ENCODE results near the gene NPFFR2. TPM values are rescaled to one million over a fixed set of nuclear protein-coding genes. Genes with fewer than 3 reads are reported as not detected.

The NPFFR2 gene
- total RNA-seq, 4 donors from 2014 or later = not detected

DNA sequence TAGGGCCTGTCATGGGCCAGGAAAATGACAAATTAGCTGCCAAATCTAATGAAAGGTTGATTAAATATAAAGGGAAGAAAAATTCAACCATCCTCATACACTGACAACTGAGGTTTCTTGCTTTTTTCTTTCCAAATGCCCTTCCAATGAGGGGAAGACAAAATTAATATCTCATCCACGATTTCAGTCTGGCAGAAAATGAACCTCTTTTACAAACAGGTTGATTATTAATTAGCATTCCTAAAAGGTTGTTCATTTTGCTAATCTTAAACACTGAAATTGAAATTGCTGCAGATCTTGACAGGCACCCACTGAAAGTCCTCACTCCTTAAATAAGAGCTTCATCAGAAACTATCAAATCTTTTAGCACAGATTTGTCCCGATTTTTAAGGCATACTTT is 45.5 kb downstream of the NPFFR2 start:
- TF ChIP-seq, protein P1, sequence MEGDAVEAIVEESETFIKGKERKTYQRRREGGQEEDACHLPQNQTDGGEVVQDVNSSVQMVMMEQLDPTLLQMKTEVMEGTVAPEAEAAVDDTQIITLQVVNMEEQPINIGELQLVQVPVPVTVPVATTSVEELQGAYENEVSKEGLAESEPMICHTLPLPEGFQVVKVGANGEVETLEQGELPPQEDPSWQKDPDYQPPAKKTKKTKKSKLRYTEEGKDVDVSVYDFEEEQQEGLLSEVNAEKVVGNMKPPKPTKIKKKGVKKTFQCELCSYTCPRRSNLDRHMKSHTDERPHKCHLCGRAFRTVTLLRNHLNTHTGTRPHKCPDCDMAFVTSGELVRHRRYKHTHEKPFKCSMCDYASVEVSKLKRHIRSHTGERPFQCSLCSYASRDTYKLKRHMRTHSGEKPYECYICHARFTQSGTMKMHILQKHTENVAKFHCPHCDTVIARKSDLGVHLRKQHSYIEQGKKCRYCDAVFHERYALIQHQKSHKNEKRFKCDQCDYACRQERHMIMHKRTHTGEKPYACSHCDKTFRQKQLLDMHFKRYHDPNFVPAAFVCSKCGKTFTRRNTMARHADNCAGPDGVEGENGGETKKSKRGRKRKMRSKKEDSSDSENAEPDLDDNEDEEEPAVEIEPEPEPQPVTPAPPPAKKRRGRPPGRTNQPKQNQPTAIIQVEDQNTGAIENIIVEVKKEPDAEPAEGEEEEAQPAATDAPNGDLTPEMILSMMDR (IDR thresholded peaks at IDR 0.05; ENCODE audit: low read depth) = no peak

DNA sequence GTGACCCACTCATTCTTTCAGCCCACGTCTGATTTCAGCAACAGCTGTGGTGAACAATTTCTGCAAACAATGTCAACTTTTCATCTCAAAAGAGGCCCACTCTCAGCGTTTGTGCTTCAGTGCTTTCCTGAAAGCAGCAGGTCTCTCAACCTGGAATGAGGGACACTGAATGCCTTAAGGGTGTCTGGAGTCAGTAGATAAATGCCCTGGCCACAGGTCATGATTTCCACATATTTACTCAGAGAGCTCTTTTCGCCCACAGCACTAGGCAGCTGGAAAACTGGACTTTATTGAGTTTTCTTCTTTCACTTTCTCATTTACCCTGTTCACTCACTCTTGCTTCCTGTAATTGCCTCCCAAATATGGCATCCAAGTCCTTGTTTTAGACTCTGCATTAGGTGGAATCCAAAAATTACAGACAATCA is 52.8 kb downstream of the NPFFR2 start:
- TF ChIP-seq, protein P1 (IDR thresholded peaks at IDR 0.05; ENCODE audit: low read depth) = no peak

DNA sequence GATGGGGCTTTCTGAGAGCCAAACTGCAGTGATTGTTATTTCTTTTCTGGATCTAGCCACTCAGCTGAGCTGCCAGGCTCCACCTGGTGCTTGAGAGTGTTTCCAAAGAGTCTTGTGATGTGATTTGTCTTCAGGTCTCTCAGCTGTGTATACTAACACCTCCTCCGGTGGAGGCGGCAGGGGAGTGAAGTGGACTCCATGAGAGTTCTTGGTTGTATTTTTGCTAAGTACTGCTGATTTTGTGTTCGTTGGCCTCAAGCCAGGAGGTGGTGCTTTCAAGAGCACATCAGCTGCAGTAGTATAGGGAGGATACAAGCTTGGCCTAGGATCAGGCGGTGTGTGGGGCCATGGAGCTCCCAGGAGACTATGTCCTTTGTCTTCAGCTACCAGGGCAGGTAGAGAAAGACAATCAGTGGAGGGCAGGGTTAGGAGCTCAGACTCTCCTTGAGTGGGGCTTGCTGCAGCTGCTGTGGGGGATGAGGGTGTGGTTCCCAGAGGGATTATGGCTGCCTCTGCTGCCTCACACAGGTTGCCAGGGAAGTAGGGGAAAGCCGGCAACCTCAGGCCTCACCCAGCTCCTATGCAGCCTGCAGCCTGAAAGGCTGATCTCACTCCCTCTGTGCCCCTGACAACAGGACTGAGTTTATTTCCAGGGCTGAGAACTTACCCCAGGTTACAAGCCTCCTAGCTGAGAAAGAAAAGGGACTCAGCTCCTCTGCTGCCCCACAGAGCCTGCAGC is 62.4 kb downstream of the NPFFR2 start:
- TF ChIP-seq, protein P1 (IDR thresholded peaks at IDR 0.05; ENCODE audit: low read depth) = no peak

DNA sequence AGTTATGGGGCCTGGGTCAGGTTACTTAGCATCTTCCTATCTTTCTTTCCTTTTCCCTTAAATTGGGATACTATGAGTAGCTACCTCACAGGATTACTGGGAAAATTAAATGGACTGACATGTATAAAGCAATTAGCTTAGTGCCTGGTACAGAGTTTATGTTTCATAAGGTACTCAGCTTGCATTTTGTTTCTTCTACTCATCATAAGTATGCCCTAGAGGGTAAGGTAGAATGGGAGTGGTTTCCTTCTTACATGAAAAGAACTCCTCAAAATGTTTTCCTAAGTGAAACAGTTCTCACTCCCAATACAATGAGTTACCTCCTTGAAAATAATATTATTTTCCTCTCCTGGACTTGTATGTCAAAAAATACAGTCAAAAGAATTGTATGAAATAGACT is 75.7 kb downstream of the NPFFR2 start:
- TF ChIP-seq, protein P1 (IDR thresholded peaks at IDR 0.05; ENCODE audit: low read depth) = no peak

DNA sequence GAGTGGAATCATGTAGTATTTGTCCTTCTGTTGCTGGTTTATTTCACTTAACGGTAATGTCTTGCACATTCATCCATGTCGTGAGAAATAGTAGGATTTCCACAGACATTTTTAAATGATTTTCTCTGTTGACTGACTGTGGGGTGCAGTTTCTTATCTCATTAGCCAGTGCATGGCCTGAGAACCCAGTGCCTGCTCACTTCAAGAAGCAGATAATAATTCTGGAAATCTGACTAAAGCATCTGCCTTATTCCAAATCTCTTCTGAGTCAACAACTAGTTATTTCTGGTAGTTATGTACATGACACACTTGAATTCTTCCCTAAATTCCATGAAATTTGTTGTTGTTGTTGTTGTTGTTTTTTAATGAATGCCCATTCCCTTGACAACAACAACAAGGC is 77.6 kb downstream of the NPFFR2 start:
- TF ChIP-seq, protein P1 (IDR thresholded peaks at IDR 0.05; ENCODE audit: low read depth) = no peak

DNA sequence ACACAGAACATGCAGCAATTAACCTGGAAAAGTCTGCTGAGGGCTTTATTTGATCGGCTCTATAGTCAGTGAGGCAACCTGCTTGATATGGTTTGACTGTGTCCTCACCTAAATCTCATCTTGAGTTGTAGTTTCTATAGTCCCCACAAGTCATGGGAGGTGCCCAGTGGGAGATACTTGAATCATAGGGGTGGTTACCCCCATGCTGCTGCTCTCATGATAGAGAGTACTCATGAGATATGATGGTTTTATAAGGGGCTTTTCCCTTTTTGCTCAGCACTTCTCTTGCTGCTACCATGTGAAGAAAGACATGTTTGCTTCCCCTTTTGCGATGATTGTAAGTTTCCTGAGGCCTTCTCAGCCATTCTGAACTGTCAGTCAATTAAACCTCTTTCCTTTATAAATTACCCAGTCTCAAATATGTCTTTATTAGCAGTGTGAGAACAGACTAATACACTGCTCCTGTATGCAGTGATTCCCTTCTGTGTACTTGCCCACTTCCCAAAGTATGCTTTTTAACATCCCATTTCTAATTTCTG is 78.2 kb downstream of the NPFFR2 start:
- TF ChIP-seq, protein P1 (IDR thresholded peaks at IDR 0.05; ENCODE audit: low read depth) = no peak

DNA sequence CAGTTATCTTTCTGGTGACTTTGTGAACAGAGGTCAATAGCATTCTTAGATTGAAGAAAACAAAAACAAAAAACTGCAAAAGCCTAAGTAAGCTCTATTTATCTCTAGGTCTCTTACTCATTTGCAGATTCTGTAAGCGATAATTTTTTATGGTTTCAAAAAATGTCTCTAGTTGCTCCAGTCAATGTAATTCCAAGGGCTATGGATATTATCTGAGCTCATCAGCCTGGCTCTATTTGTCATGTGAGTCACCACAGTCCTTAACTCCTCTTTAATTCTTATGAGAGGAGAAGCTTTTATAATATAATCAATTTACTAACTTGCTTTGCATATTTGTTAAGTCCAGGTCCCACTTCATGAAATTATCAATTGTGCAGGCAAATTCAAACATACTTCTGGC is 79.1 kb downstream of the NPFFR2 start:
- TF ChIP-seq, protein P1 (IDR thresholded peaks at IDR 0.05; ENCODE audit: low read depth) = no peak

Measured in subcutaneous adipose tissue (tissue), 4 donors.